ENCODE results near the gene CEP97.

Gene CEP97

GRCh38 chr3:101817992-101818391 lies 93.6 kb downstream of the CEP97 start:
- no peak for ATAC-seq
- no peak for TF ChIP-seq ZFP3 (CRISPR knock-in tag; IDR thresholded peaks at IDR 0.05)

DNA sequence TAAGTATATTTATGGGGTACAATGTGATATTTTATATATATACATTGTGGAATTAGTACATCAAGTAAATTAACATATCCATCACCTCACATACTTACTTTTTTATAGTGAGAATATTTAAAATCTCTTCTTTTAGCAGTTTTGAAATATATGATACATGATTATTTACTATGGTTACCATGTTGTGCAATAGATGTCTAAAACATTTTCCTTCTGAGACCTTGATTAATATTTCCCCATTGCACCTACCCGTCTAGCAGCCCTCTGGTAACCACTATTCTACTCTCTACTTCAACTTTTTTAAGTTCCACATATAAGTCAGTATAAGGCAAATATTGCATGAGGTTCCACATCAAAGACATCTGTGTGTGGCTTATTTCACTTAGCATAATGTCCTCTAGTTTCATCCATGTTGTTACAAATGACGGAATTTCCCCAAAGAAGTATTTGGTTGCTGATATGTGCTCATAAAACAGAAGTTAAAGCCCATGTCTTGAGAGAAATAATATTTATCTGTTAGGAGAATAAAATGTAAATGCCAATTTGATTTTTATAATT lies 95.3 kb downstream of the CEP97 start:
- no peak for ATAC-seq
- TF ChIP-seq ZNF70 (CRISPR knock-in tag; IDR thresholded peaks at IDR 0.05) (no peak), RARB (CRISPR knock-in tag; IDR thresholded peaks at IDR 0.05) (no peak), CREB5 (CRISPR knock-in tag; IDR thresholded peaks at IDR 0.05; ENCODE audit: low read depth) (no peak), OSR1 (CRISPR knock-in tag; IDR thresholded peaks at IDR 0.05) (no peak), ZFP30 (CRISPR knock-in tag; IDR thresholded peaks at IDR 0.05) (no peak), ARNTL (CRISPR knock-in tag; IDR thresholded peaks at IDR 0.05; ENCODE audit: borderline replicate concordance, low read depth) (no peak), ISL1 (CRISPR knock-in tag; IDR thresholded peaks at IDR 0.05) (no peak), ZC3H10 (CRISPR knock-in tag; IDR thresholded peaks at IDR 0.05) (no peak), SNAI2 (CRISPR knock-in tag; IDR thresholded peaks at IDR 0.05) (no peak), ZNF565 (CRISPR knock-in tag; conservative IDR thresholded peaks at IDR 0.05; ENCODE audit: low read depth) (no peak)
